K562 (cell line): ENCODE results near the gene CD48. TPM values are rescaled to one million over a fixed set of nuclear protein-coding genes. Genes with fewer than 3 reads are reported as not detected.

Experiments
- ATAC-seq: fragments of 200-7000 bp; cut with Tn5 transposase; 3 replicates; pipeline ENCODE4 v1.9.1; 2020; ENCODE audit warnings: moderate library complexity
- BruUV-seq: library from RNA; stranded (reverse); fragments of 400-500 nt; replicated peaks from 2 replicates; lab custom pipeline; 2021; lab: Mats Ljungman, UMichigan
- CTCF ChIA-PET: fragments of 300-600 bp; formaldehyde crosslinking; extraction: SDS; loops from one replicate; lab custom pipeline; 2021; ENCODE audit warnings: low intra/inter-chr PET ratio; lab: Yijun Ruan, JAX
- POLR2A ChIA-PET: fragments of 300-600, 350-650 bp; sonication (Branson Sonifier 250); formaldehyde crosslinking; extraction: SDS; loops from one replicate; lab custom pipeline; 2021; ENCODE audit warnings: antibody characterized with exemption, inconsistent platforms; lab: Yijun Ruan, JAX
- DNase-seq, 4 experiments: peaks; one replicate each; pipeline versions ENCODE4 v3.0.0 to v3.0.0-alpha.2; 2011 to 2018; ENCODE audit warnings: low spot score in 3 of 4, mixed read lengths in 3 of 4; ENCODE audit errors: extremely low read depth in 1 of 4
- FAIRE-seq: peaks from 2 replicates; lab custom pipeline; 2011; peaks lifted over from hg19 to GRCh38; lab: Jason Lieb, UNC
- H2AFZ ChIP-seq: 2 replicates; pipeline ENCODE4 v1.6.0; 2011; ENCODE audit warnings: low read depth, low read length, control low read depth, inconsistent platforms
- H3K27ac ChIP-seq: fragments of 200-600 bp; 3 replicates; pipeline ENCODE4 v1.8.0; 2011; ENCODE audit warnings: low read depth, mild to moderate bottlenecking, control low read depth, inconsistent platforms, low read length, moderate library complexity, mixed read lengths; ENCODE audit errors: extremely low read depth
- H3K27me3 ChIP-seq, 2 experiments: fragments of 300-600 bp in 1 of 2; 2 replicates in 1 of 2; 3 replicates in 1 of 2; pipeline versions ENCODE4 v1.6.0 to v1.8.0; 2011; ENCODE audit warnings: inconsistent platforms in 2 of 2, low read length in 2 of 2, mild to moderate bottlenecking in 1 of 2, mixed read lengths in 1 of 2, moderate library complexity in 1 of 2; ENCODE audit not compliant: control insufficient read depth in 2 of 2, insufficient read depth in 2 of 2
- H3K36me3 ChIP-seq: fragments of 300-600 bp; 3 replicates; pipeline ENCODE4 v1.8.0; 2011; ENCODE audit warnings: mild to moderate bottlenecking, low read length, inconsistent platforms; ENCODE audit not compliant: control insufficient read depth, insufficient read depth
- H3K4me1 ChIP-seq, 2 experiments: fragments of 200-600 bp in 1 of 2; replicated peaks in 1 of 2; 2 replicates in 1 of 2; 3 replicates in 1 of 2; pipeline versions ENCODE4 v1.5.1 to v1.8.0; 2011; ENCODE audit warnings: inconsistent platforms in 2 of 2, low read length in 2 of 2, mild to moderate bottlenecking in 1 of 2, mixed read lengths in 1 of 2, moderate library complexity in 1 of 2; ENCODE audit not compliant: control insufficient read depth in 2 of 2, insufficient read depth in 2 of 2
- H3K4me2 ChIP-seq: 2 replicates; pipeline ENCODE4 v1.6.1; 2011; ENCODE audit warnings: low read length, control low read depth, inconsistent platforms, mixed read lengths; ENCODE audit not compliant: insufficient read depth
- H3K4me3 ChIP-seq: fragments of 200-600 bp; sonication (generic), shearing (Covaris generic); 2 replicates; pipeline ENCODE4 v1.5.1; 2016; ENCODE audit warnings: control low read depth, inconsistent platforms
- H3K79me2 ChIP-seq: fragments of 200-600 bp; 3 replicates; pipeline ENCODE4 v1.8.0; 2011; ENCODE audit warnings: low read length, inconsistent platforms; ENCODE audit not compliant: control insufficient read depth, insufficient read depth
- H3K9ac ChIP-seq, 2 experiments: 2 replicates each; pipeline versions ENCODE4 v1.6.0 to v1.6.1; 2011; ENCODE audit warnings: low read depth in 2 of 2, low read length in 2 of 2, control low read depth in 1 of 2, inconsistent platforms in 1 of 2, mild to moderate bottlenecking in 1 of 2, mixed read lengths in 1 of 2; ENCODE audit not compliant: insufficient read depth in 1 of 2
- H3K9me1 ChIP-seq: one replicate; pipeline ENCODE4 v1.6.0; 2011; ENCODE audit warnings: inconsistent platforms, mild to moderate bottlenecking, low read length, moderate library complexity; ENCODE audit not compliant: control insufficient read depth, insufficient read depth
- H3K9me3 ChIP-seq: replicated peaks from 2 replicates; pipeline ENCODE4 v1.5.1; 2011; ENCODE audit warnings: low read depth, low read length, inconsistent platforms; ENCODE audit not compliant: control insufficient read depth, insufficient read depth
- H4K20me1 ChIP-seq: replicated peaks from 2 replicates; pipeline ENCODE4 v1.6.1; 2011; ENCODE audit warnings: low read length, inconsistent platforms, mixed read lengths; ENCODE audit not compliant: control insufficient read depth, insufficient read depth
- FOXJ2 ChIP-seq: fragments of 200-800 bp; sonication (Bioruptor generic); IDR thresholded peaks from 2 replicates; pipeline ENCODE4 v1.6.1; 2016; ENCODE audit warnings: missing genetic modification characterization, missing compliant biosample characterization
- GABPA ChIP-seq: fragments of 200-800 bp; sonication (Bioruptor generic); conservative IDR thresholded peaks from 2 replicates; pipeline ENCODE4 v1.6.1; 2016; ENCODE audit warnings: low read depth, missing genetic modification characterization, missing compliant biosample characterization
- GABPB1 ChIP-seq: sonication (generic); formaldehyde crosslinking; IDR thresholded peaks from 2 replicates; pipeline ENCODE4 v1.8.0; 2022; ENCODE audit warnings: mild to moderate bottlenecking, missing genetic modification reagents
- HDAC2 ChIP-seq: fragments of 450-650 bp; IDR thresholded peaks from 2 replicates; pipeline ENCODE4 v1.6.1; 2016; ENCODE audit warnings: mild to moderate bottlenecking
- HNRNPH1 ChIP-seq: fragments of 200-400 bp; formaldehyde crosslinking; optimal IDR thresholded peaks from 2 replicates; pipeline ENCODE3; 2017; ENCODE audit warnings: low read depth, mild to moderate bottlenecking, low read length, moderate library complexity
- HOXB6 ChIP-seq: fragments of 250-450 bp; sonication (Bioruptor Pico); IDR thresholded peaks from 2 replicates; pipeline ENCODE4 v1.5.1; 2022; ENCODE audit warnings: mild to moderate bottlenecking, borderline replicate concordance
- MECOM ChIP-seq: fragments of 250-450 bp; sonication (Bioruptor Pico); IDR thresholded peaks from 2 replicates; pipeline ENCODE4 v1.8.0; 2022; ENCODE audit warnings: inconsistent platforms
- MTA1 ChIP-seq: fragments of 450-650 bp; IDR thresholded peaks from 2 replicates; pipeline ENCODE4 v1.6.1; 2017; ENCODE audit warnings: borderline replicate concordance
- NFXL1 ChIP-seq: fragments of 450-650 bp; formaldehyde crosslinking; IDR thresholded peaks from 2 replicates; pipeline ENCODE4 v1.4.0; 2021; ENCODE audit warnings: mild to moderate bottlenecking
- TGIF2 ChIP-seq: sonication (generic); formaldehyde crosslinking; IDR thresholded peaks from 2 replicates; pipeline ENCODE4 v1.8.1; 2022; ENCODE audit warnings: mild to moderate bottlenecking, missing genetic modification reagents, moderate library complexity
- THRAP3 ChIP-seq: fragments of 450-650 bp; IDR thresholded peaks from 2 replicates; pipeline ENCODE4 v1.6.1; 2016; ENCODE audit warnings: mild to moderate bottlenecking, inconsistent platforms, borderline replicate concordance
- ZBED1 ChIP-seq: IDR thresholded peaks from 2 replicates; pipeline ENCODE4 v1.6.1; 2014
- ZBTB8A ChIP-seq: fragments of 450-650 bp; IDR thresholded peaks from 2 replicates; pipeline ENCODE4 v1.6.1; 2018; ENCODE audit warnings: mild to moderate bottlenecking, moderate library complexity; ENCODE audit not compliant: partially characterized antibody
- ZNF224 ChIP-seq: sonication (generic); formaldehyde crosslinking; IDR thresholded peaks from 2 replicates; pipeline ENCODE4 v1.8.0; 2022; ENCODE audit warnings: mild to moderate bottlenecking, missing genetic modification reagents
- ZNF695 ChIP-seq: fragments of 450-650 bp; formaldehyde crosslinking; IDR thresholded peaks from 2 replicates; pipeline ENCODE4 v1.4.0; 2020; ENCODE audit warnings: mild to moderate bottlenecking, moderate library complexity
- ZNF75A ChIP-seq: fragments of 450-650 bp; formaldehyde crosslinking; IDR thresholded peaks from 2 replicates; pipeline ENCODE4 v1.4.0; 2020; ENCODE audit warnings: mild to moderate bottlenecking
- WGBS: fragments of 100-300 bp; shearing (Covaris generic); methylation state at CpG from one replicate; pipeline ENCODE4 v1.1.6; 2016; ENCODE audit warnings: low coverage, mixed read lengths; ENCODE audit not compliant: insufficient coverage; ENCODE audit errors: missing lambda C conversion rate; 5-methylcytosine and 5-hydroxymethylcytosine counted together
- in situ Hi-C: fragments of 300-500 bp; cut with MboI; formaldehyde crosslinking; loops from 4 replicates; pipeline ENCODE4 v1.15.0; 2018; ENCODE audit warnings: inconsistent platforms, mixed read lengths
- intact Hi-C: fragments of 100-400 bp; cut with micrococcal nuclease; formaldehyde crosslinking; loops from 2 replicates; pipeline ENCODE4 v1.14.2; 2022
- polyA plus RNA-seq, 8 experiments: library from polyadenylated mRNA; depleted of rRNA in 4 of 8; stranded (reverse) in 5 of 8; unstranded in 3 of 8; fragments of >200 nt; fragmentation: Nextera tagmentation in 2 of 8; fragmentation: Illumina TruSeq in 1 of 8; extraction: Ambion mirVana in 2 of 8; extraction: Trizol in 1 of 8; gene quantifications; 2 replicates each; pipeline versions ENCODE4 v1.2.1 to v1.2.3, GENCODE V29; 2011 to 2014; ENCODE audit warnings: inconsistent platforms in 1 of 8, missing spikeins in 1 of 8
- total RNA-seq, 7 experiments: library from RNA; depleted of rRNA in 6 of 7; stranded (reverse); fragments of >200 nt in 6 of 7; fragmentation: Illumina TruSeq in 2 of 7; extraction: Trizol in 2 of 7; gene quantifications; 2 replicates each; pipeline versions ENCODE4 v1.2.1 to v1.2.3, GENCODE V29; 2011 to 2021; ENCODE audit warnings: low replicate concordance in 1 of 7
- TF ChIP-seq, protein P1 (sequence below): conservative IDR thresholded peaks from 2 replicates; pipeline ENCODE4 v1.6.1; 2011; ENCODE audit warnings: low read depth, mild to moderate bottlenecking, low read length; ENCODE audit not compliant: control insufficient read depth

The CD48 gene
- total and polyA plus RNA-seq, 9 of the 15 experiments (the other 6 are each of a cell fraction or from before 2014, with no cell fraction given) = 0.10 to 0.42 (median 0.29) TPM; not detected in 3

DNA sequence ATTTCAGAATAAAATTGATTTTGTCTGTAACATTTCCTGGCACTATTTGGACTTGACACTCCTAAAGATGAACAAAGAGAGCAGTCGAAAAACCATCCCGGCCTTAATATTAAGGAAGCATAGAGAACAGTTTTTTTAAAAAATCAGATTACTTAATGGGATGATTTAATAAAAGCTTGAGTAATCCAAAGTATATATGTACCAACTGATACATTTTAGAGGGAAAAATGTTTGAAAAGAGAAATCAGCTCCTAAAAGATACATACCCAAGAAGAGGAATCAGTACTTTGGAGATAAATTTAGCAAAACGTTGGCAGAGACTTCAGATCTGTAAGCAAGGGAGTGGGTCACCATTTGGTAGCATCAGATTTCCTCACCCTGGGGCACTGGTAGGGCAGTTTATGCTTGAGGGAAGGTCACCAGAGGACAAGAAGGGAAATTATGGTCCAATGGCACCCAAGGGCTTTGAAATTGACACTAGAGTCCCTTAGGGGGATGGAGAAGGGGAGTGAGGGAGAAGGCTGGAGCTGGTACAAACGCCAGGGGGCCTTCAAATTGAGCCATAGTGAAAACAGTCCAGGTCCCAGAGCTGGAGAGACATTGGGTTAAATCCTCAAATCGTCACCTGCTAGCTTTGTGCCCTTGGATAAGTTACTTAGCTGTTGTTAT, 33.4 kb upstream of the CD48 start:
- H3K9me1 ChIP-seq = no peaks in the 10 kb centered on the region
- ATAC-seq (no peak), FAIRE-seq (no peak), DNase-seq (no peak)
- no peak overlapping the region for H2AFZ ChIP-seq
- H3K9ac ChIP-seq = no peak overlapping the region
- no peaks in the 10 kb centered on the region for H3K36me3 ChIP-seq
- no peak overlapping the region for H3K27ac ChIP-seq
- H3K4me3 ChIP-seq = no peak overlapping the region
- intact Hi-C loops = no loop called here
- no peaks in the 10 kb centered on the region for H4K20me1 ChIP-seq
- BruUV-seq = no TSS peak
- ChIA-PET CTCF (interaction anchor here (0.5 kb wide), 1 partner anchor 128 kb away, joined by 3 read pairs; no protein-coding TSS in a partner anchor), POLR2A (no interaction called here)
- no peak overlapping the region for H3K4me2 ChIP-seq
- WGBS = 5% methylated on average over 5 of the region's 5 CpGs
- peaks cover 0 to 11% of the 10 kb centered on the region in 2 experiments; a peak in 3 of 5 replicates for H3K27me3 ChIP-seq
- TF ChIP-seq GABPA (tag) (no peak), MTA1 (no peak), TGIF2 (no peak), MECOM (no peak), ZBED1 (no peak), NFXL1 (CRISPR knock-in tag) (no peak), HOXB6 (no peak), ZBTB8A (no peak), GABPB1 (CRISPR knock-in tag) (no peak), THRAP3 (no peak), FOXJ2 (tag) (no peak), HDAC2 (no peak), ZNF695 (CRISPR knock-in tag) (no peak), HNRNPH1 (no peak), ZNF75A (CRISPR knock-in tag) (no peak), ZNF224 (CRISPR knock-in tag) (no peak)
- TF ChIP-seq, protein P1, sequence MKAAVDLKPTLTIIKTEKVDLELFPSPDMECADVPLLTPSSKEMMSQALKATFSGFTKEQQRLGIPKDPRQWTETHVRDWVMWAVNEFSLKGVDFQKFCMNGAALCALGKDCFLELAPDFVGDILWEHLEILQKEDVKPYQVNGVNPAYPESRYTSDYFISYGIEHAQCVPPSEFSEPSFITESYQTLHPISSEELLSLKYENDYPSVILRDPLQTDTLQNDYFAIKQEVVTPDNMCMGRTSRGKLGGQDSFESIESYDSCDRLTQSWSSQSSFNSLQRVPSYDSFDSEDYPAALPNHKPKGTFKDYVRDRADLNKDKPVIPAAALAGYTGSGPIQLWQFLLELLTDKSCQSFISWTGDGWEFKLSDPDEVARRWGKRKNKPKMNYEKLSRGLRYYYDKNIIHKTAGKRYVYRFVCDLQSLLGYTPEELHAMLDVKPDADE = no peak
- peaks cover 0 to 10% of the 10 kb centered on the region in 2 experiments; a peak in 2 of 5 replicates for H3K4me1 ChIP-seq
- no peaks in the 10 kb centered on the region for H3K9me3 ChIP-seq
- H3K79me2 ChIP-seq = no peaks in the 10 kb centered on the region
- in situ Hi-C loops = no loop called here
